HG02571 (cell line): ENCODE results near the gene BTBD9.

Experiments
- ATAC-seq: cut with Tn5 transposase; IDR thresholded peaks from one replicate; pipeline ENCODE4 v1.9.1; 2021; ENCODE audit warnings: mild to moderate bottlenecking, moderate library complexity; ENCODE audit not compliant: unreplicated experiment

The BTBD9 gene

DNA sequence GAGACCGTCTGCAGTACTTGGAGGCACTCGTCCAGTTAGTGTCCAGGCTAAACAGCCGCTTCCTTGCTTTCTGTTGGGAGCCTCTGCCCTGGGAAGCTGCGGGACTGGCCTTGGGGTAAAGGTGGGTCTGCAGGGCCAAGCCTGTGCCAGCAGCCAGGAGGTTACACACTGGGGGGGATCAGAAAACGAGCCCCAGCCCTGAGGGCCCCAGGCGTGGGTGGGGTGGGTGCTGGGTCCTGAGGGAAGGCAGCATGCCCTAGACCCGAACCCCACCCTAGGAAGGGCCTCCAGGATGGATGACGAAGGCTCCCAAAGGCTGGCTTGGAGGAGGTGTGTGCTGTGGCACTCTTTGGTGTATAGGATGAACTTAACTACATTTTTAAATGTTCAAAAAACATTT, 485.0 kb downstream of the BTBD9 start:
- ATAC-seq = no peak

GRCh38 chr6:38153798-38154345, 485.9 kb downstream of the BTBD9 start:
- no peak for ATAC-seq

GRCh38 chr6:38153076-38153797, 486.5 kb downstream of the BTBD9 start:
- no peak for ATAC-seq

DNA sequence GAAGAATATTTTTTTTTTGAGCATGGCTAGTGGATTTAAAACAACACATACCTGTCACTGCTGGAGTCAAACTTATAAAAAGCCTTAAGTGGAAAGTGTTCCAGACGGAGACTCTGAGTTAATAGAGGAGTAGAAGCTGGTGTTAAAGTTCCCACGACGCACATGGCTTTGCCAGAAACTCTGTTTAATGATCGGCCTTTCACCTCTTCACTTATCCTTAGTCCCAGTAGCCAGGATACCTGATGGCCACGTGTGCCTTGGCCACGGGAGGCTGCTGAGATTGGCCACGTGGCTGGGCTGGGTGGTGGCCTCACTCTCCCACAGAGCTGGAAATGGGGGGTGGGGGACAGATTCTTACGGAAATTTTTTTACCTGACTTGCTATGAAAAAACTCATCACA, 487.1 kb downstream of the BTBD9 start:
- no peak for ATAC-seq

- ATAC-seq = no peak
Measured at GRCh38 chr6:38151580-38152500, 487.9 kb downstream of the BTBD9 start.

DNA sequence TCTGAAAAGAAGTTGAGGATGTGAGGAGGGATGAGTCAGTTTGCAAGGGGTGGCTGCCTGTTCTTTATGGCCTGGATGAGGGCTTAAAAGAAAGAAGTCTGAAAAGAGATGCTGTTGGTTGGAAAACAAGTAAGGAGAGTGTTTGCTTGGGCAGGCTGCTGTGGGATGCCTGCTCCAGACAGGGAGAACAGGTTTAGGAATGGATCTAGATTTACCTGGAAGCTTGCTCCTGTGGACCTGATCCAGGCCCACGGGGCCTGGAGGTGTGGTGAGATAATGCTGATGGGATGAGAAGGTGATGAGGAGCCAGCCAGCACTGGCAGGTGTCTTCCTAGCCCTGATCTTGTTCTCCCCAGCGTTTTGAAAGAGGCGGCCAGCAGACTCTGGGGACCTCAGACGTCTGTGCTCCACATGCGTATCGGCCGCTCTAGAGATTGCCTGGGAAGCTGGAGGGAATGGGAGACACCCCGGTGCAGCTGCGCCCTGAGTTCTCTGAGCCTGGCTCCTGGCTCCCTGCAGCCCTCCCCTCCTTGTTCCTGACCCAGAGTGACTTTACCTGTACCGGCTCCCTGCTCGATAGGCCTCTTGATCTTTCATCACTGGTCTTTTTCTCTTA, 488.9 kb downstream of the BTBD9 start:
- no peak for ATAC-seq

GRCh38 chr6:38150021-38150420, 489.7 kb downstream of the BTBD9 start:
- ATAC-seq = no peak

GRCh38 chr6:38149531-38149930, 490.2 kb downstream of the BTBD9 start:
- ATAC-seq = no peak

GRCh38 chr6:38148606-38149005, 491.1 kb downstream of the BTBD9 start:
- ATAC-seq = no peak

- ATAC-seq = no peak
Measured at GRCh38 chr6:38146734-38147027, 493.0 kb downstream of the BTBD9 start.

- ATAC-seq = no peak
Measured at GRCh38 chr6:38146021-38146733, 493.6 kb downstream of the BTBD9 start.

GRCh38 chr6:38144365-38144945, 495.3 kb downstream of the BTBD9 start:
- no peak for ATAC-seq

- no peak for ATAC-seq
Measured at GRCh38 chr6:38143191-38144150, 496.3 kb downstream of the BTBD9 start.

- no peak for ATAC-seq
Measured at GRCh38 chr6:38142178-38142902, 497.4 kb downstream of the BTBD9 start.

DNA sequence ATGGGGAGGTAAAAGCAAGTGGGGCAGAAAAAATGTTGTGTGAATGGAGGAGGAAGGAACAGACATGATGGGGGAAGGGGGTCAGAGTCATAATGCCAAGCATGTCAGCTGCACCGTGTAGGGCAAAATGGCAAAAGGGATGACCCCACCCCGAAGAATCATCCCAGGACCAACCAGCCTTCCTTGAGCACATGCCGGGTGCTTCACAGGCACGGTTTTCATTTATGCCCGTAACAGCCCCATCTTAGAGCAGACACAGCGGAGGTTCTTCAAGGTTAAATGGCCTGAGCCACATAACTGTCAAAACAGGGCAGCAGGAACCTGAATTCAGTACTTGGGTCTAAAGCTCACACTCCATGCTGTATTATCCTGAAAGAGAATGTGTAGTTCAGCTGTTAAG, 498.0 kb downstream of the BTBD9 start:
- no peak for ATAC-seq

DNA sequence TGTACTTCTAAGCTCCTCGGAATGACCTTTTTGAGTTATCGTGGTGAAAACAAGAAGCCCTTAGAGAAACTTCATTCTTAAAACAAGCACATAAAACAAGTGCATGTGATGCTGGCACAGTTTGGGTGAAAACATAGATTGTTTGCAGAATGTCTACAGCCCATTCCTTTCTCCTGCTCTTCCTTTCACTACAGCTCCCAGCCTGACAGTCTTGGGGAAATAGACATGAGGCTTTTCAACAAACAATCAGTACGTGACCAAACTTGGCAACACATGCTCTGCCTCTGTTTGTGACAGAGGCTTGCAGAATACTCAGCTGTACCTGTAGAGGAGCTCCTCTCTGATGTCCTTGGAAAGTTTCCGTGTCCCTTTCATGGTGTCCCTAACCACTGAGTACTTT, 498.6 kb downstream of the BTBD9 start:
- ATAC-seq = no peak

DNA sequence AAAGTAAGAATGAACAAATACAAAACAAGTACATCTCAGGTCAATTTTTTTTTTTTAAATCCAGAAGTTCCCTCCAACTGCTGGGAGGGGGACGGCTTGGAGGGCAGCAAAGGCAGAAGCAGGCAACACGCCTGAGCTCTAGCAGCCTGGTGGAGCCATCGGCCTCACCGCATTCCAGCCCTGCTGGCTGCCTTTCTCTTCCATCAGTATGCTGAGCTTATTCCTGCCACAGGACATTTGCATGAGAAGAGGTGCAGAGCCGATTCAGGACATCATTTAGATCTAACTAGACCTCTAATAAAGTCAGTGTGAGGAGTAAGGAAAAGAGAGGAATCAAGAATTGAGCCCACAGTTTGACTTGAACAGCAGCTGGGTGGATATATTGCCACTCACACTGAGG, 501.4 kb downstream of the BTBD9 start:
- no peak for ATAC-seq

- no peak for ATAC-seq
Measured at GRCh38 chr6:38137608-38138265, 502.0 kb downstream of the BTBD9 start.
